ENCODE measurements around the gene NPAS4.
"Not testable (repeated sequence)": the region's sequence is repeated elsewhere in the genome, so short reads cannot be mapped to it uniquely, and the experiment has no call there.

Gene NPAS4

DNA sequence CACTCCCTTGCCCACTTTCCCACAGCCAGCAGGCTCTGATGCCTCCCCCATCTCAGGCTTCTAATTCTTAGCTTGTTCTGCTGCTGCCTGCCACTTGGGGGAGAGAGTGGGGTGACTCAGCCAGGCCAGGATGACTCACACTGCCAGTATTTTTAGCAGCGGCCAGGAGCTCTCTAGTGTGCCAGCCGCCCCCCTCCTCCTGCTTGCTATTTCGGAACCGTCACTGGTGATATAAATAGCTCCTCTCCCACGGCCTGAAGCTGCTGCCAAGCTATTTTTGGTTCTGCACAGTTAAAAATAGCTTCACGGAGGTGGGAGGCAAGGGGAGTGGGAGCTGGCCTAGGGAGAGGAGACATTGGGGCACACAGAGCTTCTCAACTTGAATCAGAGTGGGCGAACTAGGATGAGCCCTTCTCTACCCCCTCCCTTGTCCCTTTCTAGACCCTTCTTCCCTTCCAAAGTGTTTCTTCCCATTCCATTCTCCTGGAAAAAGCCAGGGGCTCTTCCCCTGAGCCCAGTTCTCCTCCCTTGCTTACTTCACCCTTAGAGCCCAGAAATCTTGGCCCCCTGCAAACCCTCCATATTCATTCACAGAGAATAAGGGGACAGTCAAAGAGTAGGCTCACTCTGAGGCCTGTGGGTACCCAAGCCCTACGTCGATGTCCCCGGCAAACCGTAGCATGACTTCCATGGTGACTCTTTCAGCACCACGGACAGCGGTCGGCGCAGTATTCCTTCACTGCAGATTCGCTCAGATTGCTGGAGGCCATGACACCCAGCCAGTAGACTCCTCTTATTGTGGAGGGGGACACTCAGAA, 2.5 kb upstream of the NPAS4 start:
- DNase-seq = peak; percentile 70

DNA sequence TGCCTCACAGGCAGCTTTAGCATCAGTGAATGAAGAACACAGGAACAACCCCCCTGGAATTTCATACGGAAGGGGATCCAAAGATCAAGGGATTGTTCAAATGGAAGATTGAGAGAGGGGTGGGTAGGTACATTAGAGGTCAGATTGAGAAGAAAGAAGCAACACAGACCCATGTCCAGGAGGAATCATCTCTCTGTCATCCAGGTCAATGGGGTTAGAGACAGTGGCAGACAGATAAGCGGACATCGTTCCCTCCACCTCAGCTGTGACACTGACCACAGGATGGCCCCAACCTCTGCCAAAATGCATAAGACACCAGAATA, 1.9 kb upstream of the NPAS4 start:
- no peak for DNase-seq

DNA sequence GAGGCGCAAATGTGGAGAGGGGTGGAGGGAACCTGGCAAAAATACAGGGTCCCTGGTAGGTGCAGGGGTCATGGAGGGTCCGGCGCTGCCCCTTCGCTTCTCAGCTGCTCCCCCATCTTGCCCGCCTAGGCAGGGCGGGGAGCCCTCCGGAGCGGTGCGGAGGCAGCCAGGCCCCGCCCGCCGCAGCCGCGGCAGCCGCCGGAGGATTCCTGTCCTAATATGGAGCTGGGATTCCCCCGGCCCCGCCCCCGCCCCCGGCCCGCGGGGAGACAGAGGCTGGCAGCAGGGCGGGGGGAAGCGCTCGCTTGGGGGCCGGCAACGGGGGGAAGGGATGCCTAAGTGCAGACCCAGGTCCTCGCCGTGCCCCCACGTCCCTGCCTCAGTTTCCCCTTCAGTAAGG, 1.0 kb upstream of the NPAS4 start:
- no peak for DNase-seq

DNA sequence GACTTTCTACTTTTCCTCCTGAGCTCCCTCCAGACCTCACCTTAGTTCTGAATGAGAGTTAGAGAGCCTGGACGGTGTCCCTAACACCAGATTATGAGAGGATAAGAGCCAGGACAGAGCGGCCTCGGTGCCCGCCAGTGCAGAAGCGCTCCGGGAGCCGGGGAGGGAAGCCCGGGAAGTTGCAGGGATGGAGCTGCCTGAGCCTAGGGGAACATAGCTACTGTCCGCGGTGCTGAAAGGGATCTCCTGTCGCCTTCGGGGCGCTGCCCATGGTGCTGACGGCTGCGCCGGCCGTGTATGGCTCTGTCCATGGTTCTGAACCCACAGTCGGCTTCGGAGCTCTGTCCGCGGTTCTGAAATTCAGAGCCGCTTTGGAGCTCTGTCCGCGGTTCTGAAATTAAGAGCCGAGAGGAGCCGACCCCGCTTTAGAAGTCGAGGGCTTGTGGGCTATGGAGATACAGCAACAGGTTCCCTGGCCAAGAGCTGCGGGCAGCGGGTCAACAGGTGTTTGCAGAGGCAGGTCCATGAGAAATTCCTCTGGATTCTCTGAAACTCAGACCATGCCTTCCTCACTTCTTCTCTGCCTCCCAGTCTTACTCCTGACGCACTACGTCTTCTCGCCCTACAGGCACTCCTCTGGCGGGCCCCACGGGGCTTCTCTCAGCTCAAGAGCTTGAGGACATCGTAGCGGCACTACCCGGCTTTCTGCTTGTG, 814 bp downstream of the NPAS4 start:
- DNase-seq = no peak

DNA sequence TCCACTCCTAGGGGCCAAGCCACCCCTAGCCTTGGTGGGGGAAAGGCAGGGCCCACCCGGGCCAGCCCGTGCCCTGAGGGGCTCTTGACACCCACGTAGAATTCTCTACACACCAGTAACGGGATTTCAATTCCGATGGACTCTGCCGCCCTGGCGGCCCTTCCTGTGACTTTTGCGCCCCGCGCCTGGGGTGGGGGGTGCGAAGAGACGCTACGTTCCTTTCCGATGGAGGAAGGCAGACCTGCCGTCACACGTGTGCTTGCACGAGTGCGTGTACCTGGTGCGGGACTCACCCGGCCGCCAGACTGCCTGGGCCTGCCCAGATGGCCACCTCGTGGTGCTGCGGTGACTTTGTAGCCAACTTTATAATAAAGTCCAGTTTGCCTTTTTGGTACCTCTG, 5.5 kb downstream of the NPAS4 start:
- no peak for DNase-seq

DNA sequence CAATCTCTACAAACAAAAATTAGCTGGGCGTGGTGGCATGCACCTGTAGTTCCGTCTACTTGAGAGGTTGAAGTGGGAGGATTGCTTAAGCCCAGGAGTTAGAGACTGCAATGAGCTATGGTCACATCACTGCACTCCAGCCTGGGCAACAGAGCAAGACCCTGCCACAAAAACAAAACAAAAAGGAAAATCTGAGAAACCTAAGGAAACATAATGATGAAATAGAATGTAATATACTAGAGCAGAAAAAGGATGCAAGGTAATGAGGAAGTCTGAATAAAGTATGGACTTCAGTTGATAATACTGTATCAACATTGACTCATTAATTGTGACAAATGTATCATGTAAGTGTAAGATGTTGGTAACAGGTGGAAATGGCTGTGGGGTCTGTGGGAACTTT, 8.1 kb downstream of the NPAS4 start:
- DNase-seq = no peak

DNA sequence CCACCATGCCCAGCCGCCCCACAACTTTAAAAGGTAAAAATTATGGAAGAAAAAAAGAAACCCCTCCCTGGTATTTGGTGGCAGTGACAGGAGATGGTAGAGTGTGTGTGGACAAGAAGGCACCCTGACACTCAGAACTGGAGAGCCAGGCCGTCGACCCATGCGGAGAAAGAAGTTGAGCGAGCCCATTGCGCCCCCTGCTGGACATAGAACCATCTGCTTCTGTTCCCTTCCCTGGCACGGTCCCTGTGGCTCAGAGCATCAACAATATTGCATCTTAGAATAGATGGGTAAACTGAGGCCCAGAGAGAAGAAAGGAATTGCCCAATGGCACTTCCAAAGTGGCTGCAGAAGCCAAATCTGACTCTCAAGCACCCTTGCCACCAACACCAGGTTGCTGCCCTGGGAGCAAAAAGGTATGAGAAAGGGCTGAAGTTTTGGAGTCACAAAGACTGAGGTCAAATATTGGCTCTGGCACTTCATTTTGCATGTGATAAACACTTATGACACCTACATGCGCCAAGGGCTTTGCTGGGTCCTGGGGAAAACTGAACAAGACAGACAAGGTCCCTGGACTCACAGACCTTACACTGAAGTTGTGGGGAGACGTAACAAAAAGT, 9.3 kb downstream of the NPAS4 start:
- DNase-seq = peak; percentile 27

DNA sequence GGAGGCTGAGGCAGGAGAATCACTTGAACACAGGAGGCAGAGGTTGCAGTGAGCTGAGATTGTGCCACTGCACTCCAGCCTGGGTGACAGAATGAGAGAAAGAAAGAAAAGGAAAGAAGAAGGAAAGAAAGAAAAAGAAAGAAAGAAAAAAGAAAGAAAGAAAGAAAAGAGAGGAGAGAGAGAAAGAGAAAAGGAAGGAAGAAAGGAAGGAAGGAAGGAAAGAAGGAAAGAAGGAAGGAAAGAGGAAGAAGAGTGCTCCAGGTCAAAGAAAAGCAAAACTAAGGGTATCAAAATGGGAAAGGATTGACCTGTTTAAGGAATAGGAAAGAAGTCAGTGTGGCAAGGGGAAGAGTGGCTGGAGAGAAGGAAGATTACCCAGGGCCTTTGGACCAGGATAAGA, 10.5 kb downstream of the NPAS4 start:
- not testable (repeated sequence) for DNase-seq

DNA sequence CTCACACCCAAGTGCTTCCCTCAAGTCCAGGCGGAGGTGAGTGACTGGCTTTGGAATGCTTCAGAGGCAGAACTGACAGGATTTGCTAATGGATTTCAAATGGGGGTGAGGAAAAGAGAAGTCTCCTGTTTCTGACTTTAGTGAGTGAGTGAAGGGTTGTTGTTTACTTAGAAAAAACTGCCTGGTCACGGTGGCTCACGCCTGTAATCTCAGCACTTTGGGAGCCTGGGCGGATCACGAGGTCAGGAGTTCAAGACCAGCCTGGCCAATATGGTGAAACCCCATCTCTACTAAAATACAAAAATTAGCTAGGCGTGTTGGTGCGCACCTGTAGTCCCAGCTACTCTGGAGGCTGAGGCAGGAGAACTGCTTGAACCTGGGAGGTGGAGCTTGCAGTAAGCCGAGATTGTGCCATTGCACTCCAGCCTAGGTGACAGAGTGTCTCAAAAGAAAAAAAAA, 11.1 kb downstream of the NPAS4 start:
- not testable (repeated sequence) for DNase-seq

DNA sequence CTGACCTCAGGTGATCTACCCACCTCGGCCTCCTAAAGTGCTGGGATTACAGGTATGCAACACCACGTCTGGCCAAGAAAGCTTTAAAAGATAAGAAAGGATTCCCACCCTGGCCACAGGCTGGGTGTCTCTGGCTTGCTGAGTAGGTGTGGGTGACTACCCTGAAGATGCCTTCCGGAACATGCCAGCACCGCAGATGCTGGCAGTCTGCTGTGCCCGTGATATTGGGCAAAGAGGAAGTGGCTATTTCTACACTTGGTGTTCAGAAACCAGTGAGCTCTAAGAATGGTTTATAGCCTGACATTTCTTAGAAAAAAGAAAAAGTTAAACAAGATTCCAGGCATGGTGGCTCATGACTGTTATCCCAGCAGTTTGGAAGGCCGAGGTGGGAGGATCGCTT, 11.8 kb downstream of the NPAS4 start:
- DNase-seq = no peak

DNA sequence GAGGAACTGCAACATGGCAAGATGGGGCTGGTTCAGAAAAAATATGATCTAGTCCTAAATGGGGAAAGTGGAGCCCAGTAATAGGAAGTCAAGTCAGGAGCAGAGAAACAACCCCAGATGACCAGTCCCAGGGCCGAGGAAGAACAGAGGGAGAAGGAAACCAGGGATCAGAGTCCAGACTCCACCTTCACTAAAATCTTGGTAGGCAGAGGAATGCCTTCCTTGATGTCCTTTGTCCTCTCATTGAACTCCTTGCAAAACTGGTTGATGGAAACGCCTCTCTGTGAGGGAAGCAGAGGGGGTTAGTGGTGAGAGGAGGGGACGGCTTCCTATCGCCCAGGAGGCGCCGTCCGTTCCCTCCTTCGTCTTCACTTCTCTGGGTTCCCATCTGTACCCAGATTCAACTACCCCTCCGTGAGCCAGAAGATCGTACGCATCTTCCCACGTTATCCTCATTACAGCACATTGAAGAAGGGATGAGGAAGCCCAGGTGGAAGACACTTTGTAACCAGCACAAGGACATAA, 17.2 kb downstream of the NPAS4 start:
- DNase-seq = no peak

DNA sequence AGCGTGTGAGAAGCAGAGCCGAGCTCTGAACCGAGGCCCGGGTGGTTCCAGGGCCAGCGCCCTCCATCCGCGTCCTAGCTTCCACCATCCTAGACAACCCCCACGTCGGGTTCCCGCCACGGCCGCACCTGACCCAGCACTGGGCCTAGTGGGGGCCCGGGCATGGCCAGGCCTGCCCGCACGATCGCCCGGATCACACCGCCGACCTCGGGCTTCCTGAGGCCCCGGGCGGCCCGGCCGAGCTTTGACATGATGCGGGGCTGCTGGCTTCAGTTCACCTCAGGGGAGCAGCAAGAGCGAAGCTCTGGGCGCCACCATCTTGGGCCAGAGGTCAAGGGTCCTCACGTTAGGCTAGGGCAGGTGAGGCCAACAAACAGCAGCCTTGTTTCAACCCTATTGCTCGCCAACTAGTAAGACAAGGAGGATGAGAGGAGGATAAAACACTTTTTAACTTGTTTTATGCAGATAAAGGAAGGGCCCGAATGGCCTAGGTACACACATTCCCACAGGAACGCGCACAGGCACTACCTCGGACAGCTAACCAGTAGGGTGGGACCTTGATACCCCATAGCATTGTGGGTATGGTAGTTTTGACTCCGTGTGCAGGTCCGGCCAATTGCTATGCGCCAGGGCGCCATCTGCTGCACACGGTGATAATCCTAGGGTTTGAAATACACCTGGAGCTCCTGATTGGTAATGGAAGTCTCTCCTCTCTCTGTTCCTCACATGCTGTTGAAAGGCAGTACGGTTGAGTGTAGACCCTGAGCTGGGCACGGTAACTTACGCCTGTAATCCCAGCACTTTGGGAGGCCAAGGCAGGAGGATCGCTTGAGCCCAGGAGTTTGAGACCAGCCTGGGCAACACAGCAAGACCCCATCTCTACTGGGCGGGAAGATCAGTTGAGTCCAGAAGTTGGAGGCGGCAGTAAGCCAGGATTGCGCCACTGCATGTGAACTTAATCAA, 17.9 kb downstream of the NPAS4 start, which contains the start of gene MRPL11:
MRPL11 (minus strand) TSS at position 345 of the 963 bp plus-strand sequence; CDS start at position 251, 94 bp downstream.
- peak; percentile 86 for DNase-seq

DNA sequence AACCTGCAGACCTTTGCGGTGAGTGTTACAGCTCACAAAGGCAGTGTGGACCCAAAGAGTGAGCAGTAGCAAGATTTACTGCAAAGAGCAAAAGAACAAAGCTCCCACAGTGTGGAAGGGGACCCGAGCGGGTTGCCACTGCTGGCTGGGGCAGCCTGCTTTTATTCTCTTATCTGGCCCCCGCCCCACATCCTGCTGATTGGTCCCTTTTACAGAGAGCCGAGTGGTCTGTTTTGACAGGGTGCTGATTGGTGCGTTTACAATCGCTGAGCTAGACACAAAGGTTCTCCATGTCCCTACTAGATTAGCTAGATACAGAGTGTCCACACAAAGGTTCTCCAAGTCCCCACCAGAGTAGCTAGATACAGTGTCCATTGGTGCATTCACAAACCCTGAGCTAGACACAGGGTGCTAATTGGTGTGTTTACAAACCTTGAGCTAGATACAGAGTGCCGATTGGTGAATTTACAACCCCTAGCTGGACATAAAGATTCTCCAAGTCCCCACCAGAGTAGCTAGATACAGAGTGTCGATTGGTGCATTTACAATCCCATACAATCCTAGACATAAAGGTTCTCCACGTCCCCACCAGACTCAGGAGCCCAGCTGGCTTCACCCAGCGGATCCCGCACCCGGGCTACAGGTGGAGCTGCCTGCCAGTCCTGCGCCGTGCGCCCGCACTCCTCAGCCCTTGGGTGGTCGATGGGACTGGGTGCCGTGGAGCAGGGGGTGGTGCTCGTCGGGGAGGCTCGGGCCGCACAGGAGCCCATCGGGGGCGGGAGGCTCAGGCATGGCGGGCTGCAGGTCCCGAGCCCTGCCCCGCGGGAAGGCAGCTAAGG, 19.5 kb downstream of the NPAS4 start:
- DNase-seq = not testable (repeated sequence)

DNA sequence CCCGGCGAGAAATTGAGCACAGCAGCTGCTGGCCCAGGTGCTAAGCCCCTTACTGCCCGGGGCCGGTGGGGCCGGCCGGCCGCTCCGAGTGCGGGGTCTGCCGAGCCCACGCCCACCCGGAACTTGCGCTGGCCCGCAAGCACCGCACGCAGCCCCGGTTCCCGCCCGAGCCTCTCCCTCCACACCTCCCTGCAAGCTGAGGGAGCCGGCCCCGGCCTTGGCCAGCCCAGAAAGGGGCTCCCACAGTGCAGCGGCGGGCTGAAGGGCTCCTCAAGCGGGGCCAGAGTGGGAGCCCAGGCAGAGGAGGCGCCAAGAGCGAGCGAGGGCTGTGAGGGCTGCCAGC, 20.1 kb downstream of the NPAS4 start:
- DNase-seq = not testable (repeated sequence)

DNA sequence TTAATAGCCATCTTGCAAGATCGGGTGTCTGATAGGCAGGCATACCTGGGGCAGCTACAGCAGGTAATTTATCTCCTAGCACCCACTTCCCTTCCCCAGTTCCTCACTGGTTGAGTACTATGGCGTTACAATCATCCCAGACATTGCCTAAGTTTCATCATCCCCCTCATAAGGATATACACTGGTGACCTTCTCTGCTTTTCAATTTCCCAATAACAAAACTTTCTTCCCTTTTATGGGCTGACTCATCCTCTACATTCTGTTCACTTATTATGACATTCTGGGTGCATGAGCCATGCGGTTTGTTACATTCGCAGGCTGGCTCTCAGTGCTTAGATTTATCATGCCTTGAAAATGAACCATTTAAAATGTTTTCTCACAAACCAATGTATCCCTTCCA, 22.8 kb downstream of the NPAS4 start:
- DNase-seq = no peak

DNA sequence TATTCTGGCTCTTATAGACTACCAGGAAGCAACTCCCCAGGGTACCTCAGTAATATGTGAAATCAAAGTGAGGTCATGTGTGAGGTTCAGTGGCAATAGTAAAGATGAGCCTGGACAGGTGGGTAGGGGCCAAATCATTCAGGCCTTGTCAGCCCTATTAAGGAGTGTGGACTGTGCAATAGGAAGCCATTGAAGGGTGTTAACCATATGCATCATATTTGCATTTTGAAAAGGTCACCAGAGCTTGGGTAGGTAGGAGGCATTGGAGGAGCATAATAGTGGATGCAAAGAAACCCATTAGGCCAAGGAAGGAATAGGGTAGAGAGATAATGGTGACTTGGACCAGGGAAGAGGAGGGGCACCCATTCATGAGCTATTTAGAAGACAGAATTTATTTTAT, 26.2 kb downstream of the NPAS4 start:
- no peak for DNase-seq

DNA sequence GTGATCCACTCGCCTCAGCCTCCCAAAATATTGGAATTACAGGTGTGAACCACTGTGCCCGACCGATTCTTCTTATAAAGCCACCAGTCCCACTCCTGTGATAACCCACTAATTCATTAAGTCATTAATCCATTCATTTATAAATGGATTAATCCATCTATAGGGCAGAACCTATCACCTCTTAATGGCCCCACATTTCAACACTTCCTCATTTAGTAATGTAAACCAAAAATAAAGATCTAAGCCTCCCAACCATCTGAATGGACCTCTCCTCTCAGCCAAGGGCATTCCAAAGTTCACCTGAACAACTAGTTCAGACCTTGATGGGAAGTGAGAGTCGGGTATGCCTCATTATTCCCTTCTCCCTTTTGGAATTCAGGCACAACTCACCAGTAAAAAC, 27.7 kb downstream of the NPAS4 start:
- DNase-seq = no peak

DNA sequence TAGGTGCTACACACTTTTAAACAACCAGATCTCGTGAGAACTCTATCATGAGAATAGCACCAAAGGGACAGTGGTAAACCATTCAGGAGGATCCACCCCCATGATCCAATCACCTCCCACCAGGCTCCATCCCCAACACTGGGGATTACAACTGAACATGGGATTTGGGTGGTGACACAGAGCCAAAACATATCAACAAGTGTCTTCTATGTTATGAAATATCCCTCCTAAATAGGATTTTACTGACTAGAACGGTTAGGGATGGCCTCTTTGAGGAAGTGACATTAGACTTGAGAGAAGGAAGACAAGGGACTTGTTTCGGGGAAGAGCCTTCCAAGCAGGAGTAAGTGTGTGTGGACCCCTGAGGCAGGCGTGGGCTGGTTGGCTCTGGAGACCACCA, 29.7 kb downstream of the NPAS4 start:
- no peak for DNase-seq

DNA sequence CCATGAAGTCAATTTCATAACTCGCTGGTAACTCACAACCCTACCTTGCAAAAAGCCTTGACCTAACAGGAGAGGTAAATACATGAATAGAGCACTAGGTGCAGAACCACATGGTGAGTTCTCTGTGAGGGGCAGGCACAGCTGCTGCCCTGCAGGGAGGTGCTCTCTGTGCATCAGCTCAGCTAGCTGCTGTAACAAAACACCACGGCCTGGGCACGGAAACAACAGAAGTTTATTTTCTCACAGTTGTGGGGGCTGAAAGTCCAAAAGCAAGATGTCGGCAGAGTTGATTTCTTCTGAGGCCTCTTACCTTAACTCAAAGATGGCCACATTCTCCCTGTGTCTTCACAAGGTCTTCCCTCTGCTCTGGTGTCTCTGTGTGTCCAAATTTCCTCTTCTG, 30.8 kb downstream of the NPAS4 start:
- DNase-seq = no peak

DNA sequence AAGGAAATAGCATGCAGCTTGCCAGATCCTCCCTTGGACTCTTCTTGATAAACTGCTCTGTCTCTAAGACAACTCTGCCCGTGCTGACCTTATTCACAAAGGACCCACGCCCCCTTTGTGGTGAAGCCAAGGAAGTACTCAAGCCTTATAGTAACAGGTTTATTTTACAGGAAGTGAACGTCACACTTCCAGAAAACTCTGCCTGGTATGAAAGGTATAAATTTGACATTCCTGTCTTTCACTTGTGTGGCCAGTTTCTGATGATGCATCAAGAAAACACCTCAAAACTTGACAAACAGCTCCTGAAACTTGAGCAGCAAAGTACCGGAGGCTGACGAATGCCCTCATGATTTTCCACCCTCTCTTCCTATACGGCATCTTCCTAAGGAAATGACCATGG, 33.4 kb downstream of the NPAS4 start:
- DNase-seq = no peak

DNA sequence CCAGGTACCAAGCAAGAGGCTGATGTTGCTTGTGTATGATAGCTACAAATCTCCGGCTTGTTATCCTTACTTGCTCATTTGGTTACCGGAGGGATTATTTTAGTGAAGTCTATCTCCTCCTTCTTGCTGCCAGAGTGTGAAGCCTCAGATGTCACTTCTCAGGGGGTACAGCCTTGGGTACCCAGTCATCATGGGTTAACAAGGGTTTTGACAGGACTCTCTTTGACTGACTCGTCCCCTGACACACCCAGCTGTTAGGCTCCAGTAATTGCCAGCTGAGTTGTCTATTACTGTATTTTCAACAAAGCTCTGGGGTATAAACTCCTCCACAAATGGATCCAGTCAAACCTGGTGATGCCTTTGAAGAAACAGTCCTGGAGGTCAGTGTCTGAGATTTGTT, 34.0 kb downstream of the NPAS4 start:
- DNase-seq = no peak

DNA sequence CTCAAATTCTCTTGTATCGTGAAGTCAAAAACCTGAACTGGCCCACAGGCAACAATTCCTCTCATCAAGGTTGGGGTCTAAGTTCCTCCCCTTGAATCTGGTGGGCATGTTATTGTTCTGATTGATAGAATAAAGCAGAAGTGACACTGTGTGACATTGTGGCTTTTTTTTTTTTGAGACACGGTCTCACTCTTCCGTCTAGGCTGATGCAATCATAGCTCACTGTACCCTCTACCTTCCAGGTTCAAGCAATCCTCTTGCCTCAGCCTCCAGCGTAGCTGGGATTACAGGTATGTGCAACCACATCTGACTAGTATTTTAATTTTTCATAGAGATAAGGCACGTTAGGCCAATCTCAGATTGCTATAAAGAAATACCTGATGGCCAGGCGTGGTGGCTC, 37.0 kb downstream of the NPAS4 start:
- DNase-seq = no peak

Measured in DMS79 (cell line).